Neural progenitor cell (in vitro differentiated cells): ENCODE data around the gene ACTRT2. TPM values are rescaled to one million over a fixed set of nuclear protein-coding genes. Genes with fewer than 3 reads are reported as not detected.

Experiments
- DNase-seq: peaks from one replicate; pipeline ENCODE4 v3.0.0-alpha.2; 2016; ENCODE audit warnings: low spot score
- H2AFZ ChIP-seq: fragments of 200-600 bp; sonication (generic); replicated peaks from 2 replicates; pipeline ENCODE4 v1.6.1; 2016; ENCODE audit warnings: antibody characterized with exemption
- H3F3A ChIP-seq: fragments of 200-600 bp; sonication (generic); 2 replicates; pipeline ENCODE4 v1.6.1; 2016; ENCODE audit warnings: antibody characterized with exemption, low read depth
- H3K27ac ChIP-seq: fragments of 200-600 bp; sonication (generic); 2 replicates; pipeline ENCODE4 v1.5.1; 2016; ENCODE audit warnings: mild to moderate bottlenecking
- H3K27me3 ChIP-seq: fragments of 200-600 bp; sonication (generic); 2 replicates; pipeline ENCODE4 v1.6.1; 2016; ENCODE audit warnings: mild to moderate bottlenecking, moderate library complexity
- H3K36me3 ChIP-seq: fragments of 200-600 bp; sonication (generic); 2 replicates; pipeline ENCODE4 v1.5.1; 2016
- H3K4me1 ChIP-seq: fragments of 200-600 bp; sonication (generic); 2 replicates; pipeline ENCODE4 v1.6.1; 2016; ENCODE audit warnings: mixed run types
- H3K4me2 ChIP-seq: fragments of 200-600 bp; sonication (generic); 2 replicates; pipeline ENCODE4 v1.6.1; 2016
- H3K4me3 ChIP-seq: fragments of 200-600 bp; sonication (generic); 2 replicates; pipeline ENCODE4 v1.5.1; 2016
- H3K79me2 ChIP-seq: fragments of 200-600 bp; sonication (generic); 2 replicates; pipeline ENCODE4 v1.6.1; 2016; ENCODE audit warnings: low read depth
- H3K9ac ChIP-seq: fragments of 200-600 bp; sonication (generic); 2 replicates; pipeline ENCODE4 v1.6.1; 2016
- H3K9me3 ChIP-seq: fragments of 200-600 bp; sonication (generic); 2 replicates; pipeline ENCODE4 v1.5.1; 2016; ENCODE audit warnings: low read depth
- H4K20me1 ChIP-seq: fragments of 200-600 bp; sonication (generic); 2 replicates; pipeline ENCODE4 v1.6.1; 2016; ENCODE audit warnings: low read depth
- H3K27ac Mint-ChIP-seq: 3 replicates; pipeline ENCODE4 v1.8.0; 2021; ENCODE audit warnings: mixed read lengths
- H3K27me3 Mint-ChIP-seq: 2 replicates; pipeline ENCODE4 v1.8.0; 2022; ENCODE audit warnings: low read depth, mild to moderate bottlenecking, inconsistent platforms, moderate library complexity, mixed read lengths; ENCODE audit not compliant: insufficient read depth
- H3K36me3 Mint-ChIP-seq: 3 replicates; pipeline ENCODE4 v1.8.0; 2021; ENCODE audit warnings: mixed read lengths
- H3K4me1 Mint-ChIP-seq: 3 replicates; pipeline ENCODE4 v1.8.0; 2021; ENCODE audit warnings: mixed read lengths
- H3K4me3 Mint-ChIP-seq: 3 replicates; pipeline ENCODE4 v1.8.0; 2021; ENCODE audit warnings: mild to moderate bottlenecking, moderate library complexity, mixed read lengths
- H3K9me3 Mint-ChIP-seq: 3 replicates; pipeline ENCODE4 v1.8.0; 2020; ENCODE audit warnings: mixed read lengths
- CTCF ChIP-seq: fragments of 200-600 bp; sonication (generic); IDR thresholded peaks from 2 replicates; pipeline ENCODE4 v1.5.1; 2017; ENCODE audit warnings: antibody characterized with exemption, mild to moderate bottlenecking
- EZH2 ChIP-seq: fragments of 200-600 bp; sonication (generic); IDR thresholded peaks from 2 replicates; pipeline ENCODE4 v1.6.1; 2017; ENCODE audit warnings: antibody characterized with exemption, mild to moderate bottlenecking, moderate library complexity
- EZH2phosphoT487 ChIP-seq: fragments of 200-600 bp; sonication (generic); IDR thresholded peaks from 2 replicates; pipeline ENCODE4 v1.6.1; 2017; ENCODE audit warnings: antibody characterized with exemption
- total RNA-seq: library from RNA; depleted of rRNA; stranded (reverse); fragments of >200 nt; gene quantifications from 2 replicates; pipeline ENCODE4 v1.2.3, GENCODE V29; 2015; ENCODE audit warnings: low replicate concordance

The ACTRT2 gene
- total RNA-seq, 1 donor from 2014 or later = not detected

GRCh38 chr1:3013371-3014049, 7.8 kb upstream of the ACTRT2 start:
- Histone ChIP-seq H3K9ac (no peak overlapping the region), H3K27me3 (no peaks in the 10 kb centered on the region), H4K20me1 (no peaks in the 10 kb centered on the region), H3K4me1 (no peaks in the 10 kb centered on the region), H3K36me3 (no peaks in the 10 kb centered on the region), H3K9me3 (no peaks in the 10 kb centered on the region), H2AFZ (no peak overlapping the region), H3K79me2 (no peaks in the 10 kb centered on the region), H3F3A (no peaks in the 10 kb centered on the region), H3K4me3 (no peak overlapping the region), H3K4me2 (no peak overlapping the region), H3K27ac (no peak overlapping the region)
- H3K36me3 Mint-ChIP-seq = no peaks in the 10 kb centered on the region
- H3K4me1 Mint-ChIP-seq = peaks cover 14% of the 10 kb centered on the region
- H3K4me3 Mint-ChIP-seq = peak overlapping the region; percentile 1
- TF ChIP-seq CTCF (no peak), EZH2phosphoT487 (no peak), EZH2 (no peak)
- H3K9me3 Mint-ChIP-seq = peaks cover 14% of the 10 kb centered on the region
- peaks cover 16% of the 10 kb centered on the region for H3K27me3 Mint-ChIP-seq
- H3K27ac Mint-ChIP-seq = no peak overlapping the region
- no peak for DNase-seq

- Histone ChIP-seq H3F3A (no peaks in the 10 kb centered on the region), H3K4me2 (no peak overlapping the region), H3K4me1 (no peaks in the 10 kb centered on the region), H4K20me1 (no peaks in the 10 kb centered on the region), H3K79me2 (no peaks in the 10 kb centered on the region), H3K27ac (no peak overlapping the region), H3K4me3 (no peak overlapping the region), H2AFZ (no peak overlapping the region), H3K9me3 (no peaks in the 10 kb centered on the region), H3K9ac (no peak overlapping the region), H3K27me3 (no peaks in the 10 kb centered on the region), H3K36me3 (no peaks in the 10 kb centered on the region)
- H3K27ac Mint-ChIP-seq = no peak overlapping the region
- no peaks in the 10 kb centered on the region for H3K36me3 Mint-ChIP-seq
- peaks cover 13% of the 10 kb centered on the region for H3K9me3 Mint-ChIP-seq
- peak overlapping the region; percentile 16 for H3K4me3 Mint-ChIP-seq
- no peak for DNase-seq
- peaks cover 19% of the 10 kb centered on the region for H3K27me3 Mint-ChIP-seq
- H3K4me1 Mint-ChIP-seq = peaks cover 14% of the 10 kb centered on the region
- TF ChIP-seq CTCF (no peak), EZH2 (no peak), EZH2phosphoT487 (no peak)
Observed at GRCh38 chr1:3014050-3014440, 7.2 kb upstream of the ACTRT2 start.

GRCh38 chr1:3014443-3015268, 6.6 kb upstream of the ACTRT2 start:
- Histone ChIP-seq H3F3A (no peaks in the 10 kb centered on the region), H3K4me1 (no peaks in the 10 kb centered on the region), H3K27ac (no peak overlapping the region), H3K9me3 (no peaks in the 10 kb centered on the region), H4K20me1 (no peaks in the 10 kb centered on the region), H3K36me3 (no peaks in the 10 kb centered on the region), H3K9ac (no peak overlapping the region), H3K4me3 (no peak overlapping the region), H2AFZ (no peak overlapping the region), H3K27me3 (no peaks in the 10 kb centered on the region), H3K4me2 (no peak overlapping the region), H3K79me2 (no peaks in the 10 kb centered on the region)
- H3K9me3 Mint-ChIP-seq = peaks cover 13% of the 10 kb centered on the region
- peaks cover 17% of the 10 kb centered on the region for H3K27me3 Mint-ChIP-seq
- DNase-seq = no peak
- peaks cover 14% of the 10 kb centered on the region for H3K4me1 Mint-ChIP-seq
- peak overlapping the region; percentile 16 for H3K4me3 Mint-ChIP-seq
- peak overlapping the region; percentile 34 for H3K27ac Mint-ChIP-seq
- no peaks in the 10 kb centered on the region for H3K36me3 Mint-ChIP-seq
- TF ChIP-seq CTCF (no peak), EZH2phosphoT487 (no peak), EZH2 (no peak)
